ENCODE measurements around the gene EPX.

- TF ChIP-seq POLR2AphosphoS5 (IDR thresholded peaks at IDR 0.05; ENCODE audit: low read depth, low read length) (no peak), REST (IDR thresholded peaks at IDR 0.05; ENCODE audit: insufficient read depth in 1 of 2, low read depth in 2 of 2, low read length in 2 of 2) (no peak), FOXP2 (optimal IDR thresholded peaks at IDR 0.05; ENCODE audit: borderline replicate concordance, extremely low read depth, extremely low read length, insufficient read depth) (no peak), TAF1 (IDR thresholded peaks at IDR 0.05; ENCODE audit: borderline replicate concordance, insufficient read depth, low read length) (no peak)
Measured at GRCh38 chr17:58156839-58157803, 35.4 kb upstream of the EPX start.
